GM03348 (cell line): Measurements from ENCODE around the gene USP40.

Source experiments
- DNase-seq: peaks from one replicate; pipeline ENCODE4 v3.0.0; 2012; ENCODE audit warnings: low spot score

Gene USP40

DNA sequence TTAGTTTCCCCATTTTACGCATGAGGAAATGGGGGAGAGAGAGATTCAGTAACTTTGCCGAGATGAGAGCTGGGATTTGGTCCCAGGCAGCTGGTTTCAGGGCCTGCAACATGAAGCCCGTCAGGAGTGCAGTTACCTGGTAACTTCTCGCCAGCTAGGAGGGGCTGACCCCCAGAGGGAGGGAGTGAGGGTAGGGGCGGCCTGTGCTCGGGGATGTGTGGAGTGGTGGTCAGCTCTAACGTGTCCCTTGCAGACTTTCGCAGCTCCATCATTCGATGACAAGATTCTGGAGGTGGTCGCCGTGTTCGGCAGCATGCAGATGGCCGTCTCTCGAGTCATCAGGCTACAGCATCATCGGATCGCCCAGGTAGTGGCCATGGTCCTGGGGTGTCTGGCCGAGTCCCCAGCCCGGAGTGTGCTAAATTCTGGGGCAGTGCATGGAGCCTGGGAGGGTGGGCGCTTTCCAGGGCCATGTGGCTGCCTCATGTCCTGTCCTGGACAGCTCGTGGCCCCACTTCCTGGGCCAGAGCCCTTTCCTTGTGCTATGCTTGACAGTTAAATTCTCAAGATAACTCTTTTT lies 108.5 kb downstream of the USP40 start:
- DNase-seq, result no peak

DNA sequence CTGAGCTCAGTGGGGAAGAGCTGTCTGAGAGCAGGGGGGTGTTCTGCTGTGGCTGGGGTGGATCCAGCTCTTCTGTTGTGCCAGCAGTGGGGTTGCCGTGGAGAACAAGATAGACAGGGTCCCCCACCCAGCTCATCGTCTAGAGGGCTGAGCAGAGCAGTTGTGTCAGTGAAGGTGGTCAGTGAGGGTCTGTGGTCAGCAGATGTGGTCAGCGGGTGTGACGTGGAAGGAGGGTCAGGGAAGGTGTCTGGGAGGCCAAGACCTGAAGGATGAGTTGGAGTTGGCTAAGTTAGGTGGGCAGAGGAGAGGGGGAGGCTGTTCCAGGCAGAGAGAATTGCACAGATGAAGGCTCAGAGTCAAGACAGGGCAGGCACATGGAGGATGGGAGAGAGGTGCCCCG lies 109.2 kb downstream of the USP40 start:
- DNase-seq, result no peak

- no peak for DNase-seq
Observed at GRCh38 chr2:233456934-233457333, 109.6 kb downstream of the USP40 start.

GRCh38 chr2:233456111-233456510 lies 110.5 kb downstream of the USP40 start:
- DNase-seq, result no peak

- no peak for DNase-seq
Observed at GRCh38 chr2:233455491-233455890, 111.1 kb downstream of the USP40 start.

DNA sequence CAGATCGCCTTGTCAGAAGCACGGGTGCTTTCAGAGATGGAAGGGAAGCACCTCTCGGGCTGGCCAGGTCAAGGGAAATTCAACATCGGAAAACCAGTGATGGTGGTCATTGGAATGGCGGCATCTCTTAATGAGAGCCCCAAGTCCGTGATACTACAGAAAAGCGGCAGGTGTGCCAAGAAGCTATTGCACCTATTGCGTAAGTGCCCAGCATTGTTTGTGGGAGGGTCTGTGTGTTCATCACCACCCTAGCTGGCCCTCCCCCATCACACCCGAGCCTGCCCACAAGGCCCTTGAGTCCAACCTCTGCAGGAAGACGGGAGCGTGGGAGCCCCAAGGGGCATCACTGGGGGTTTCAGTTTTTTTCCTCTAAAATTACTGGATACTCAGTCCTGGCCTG lies 111.6 kb downstream of the USP40 start:
- no peak for DNase-seq

DNA sequence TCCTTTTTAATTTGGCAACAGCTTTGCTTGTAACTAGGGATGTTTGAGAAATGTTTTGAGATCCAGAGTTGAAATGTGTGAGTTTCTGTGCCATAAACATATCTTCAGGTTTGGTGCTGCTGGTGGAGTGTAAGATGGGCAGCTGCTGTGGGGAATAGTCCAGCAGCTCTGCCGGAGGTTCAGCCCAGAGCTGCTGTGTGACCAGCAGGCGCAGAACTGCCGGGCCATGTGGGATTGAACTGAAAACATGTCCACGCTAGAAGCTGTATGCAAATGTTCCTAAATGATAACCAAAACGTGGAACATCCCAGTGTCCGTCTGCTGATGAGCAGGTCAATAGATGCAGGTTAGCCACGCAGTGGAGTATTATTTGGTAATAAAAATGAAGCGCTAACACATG lies 112.7 kb downstream of the USP40 start:
- no peak for DNase-seq

GRCh38 chr2:233453111-233453915 lies 113.3 kb downstream of the USP40 start:
- DNase-seq, result no peak

GRCh38 chr2:233451950-233452349 lies 114.6 kb downstream of the USP40 start:
- no peak for DNase-seq

DNA sequence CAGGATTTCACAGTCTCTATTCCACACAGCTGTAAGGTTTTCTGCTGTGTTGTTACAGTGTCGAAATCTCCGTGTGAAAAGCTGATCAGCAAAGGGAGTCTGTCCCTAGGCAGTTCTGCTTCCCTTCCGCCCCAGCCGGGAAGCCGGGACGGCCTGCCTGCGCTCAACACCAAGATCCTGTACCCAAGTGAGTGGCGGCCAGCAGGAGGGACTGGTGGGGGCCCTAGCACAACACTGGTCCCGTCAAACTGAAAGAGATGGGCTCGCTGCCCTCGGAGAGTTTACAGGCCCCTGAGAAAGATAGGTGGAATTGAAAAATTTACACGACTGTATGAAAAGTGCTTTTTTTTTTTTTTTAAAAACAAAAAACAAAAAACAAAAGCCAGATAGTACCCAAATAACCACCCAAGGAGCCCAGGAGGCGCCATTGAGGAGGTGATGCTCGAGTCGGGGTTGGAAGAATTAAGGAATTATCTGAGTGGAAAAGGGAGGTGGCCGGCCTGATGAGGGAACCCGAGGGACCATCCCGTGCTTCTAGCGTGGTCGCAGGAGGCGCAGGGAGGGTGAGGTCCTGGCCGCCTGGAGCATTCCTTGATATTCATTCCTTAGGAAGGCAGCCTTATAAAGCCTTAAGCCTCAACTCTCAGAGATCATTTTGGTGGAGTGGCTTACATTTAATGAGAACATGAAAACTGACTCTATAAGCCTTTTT lies 115.6 kb downstream of the USP40 start:
- no peak for DNase-seq

GRCh38 chr2:233449921-233450863 lies 116.4 kb downstream of the USP40 start:
- no peak for DNase-seq

- DNase-seq, result peak; percentile 76
Observed at GRCh38 chr2:233449081-233449901, 117.3 kb downstream of the USP40 start.

GRCh38 chr2:233448575-233448974 lies 118.0 kb downstream of the USP40 start:
- no peak for DNase-seq

DNA sequence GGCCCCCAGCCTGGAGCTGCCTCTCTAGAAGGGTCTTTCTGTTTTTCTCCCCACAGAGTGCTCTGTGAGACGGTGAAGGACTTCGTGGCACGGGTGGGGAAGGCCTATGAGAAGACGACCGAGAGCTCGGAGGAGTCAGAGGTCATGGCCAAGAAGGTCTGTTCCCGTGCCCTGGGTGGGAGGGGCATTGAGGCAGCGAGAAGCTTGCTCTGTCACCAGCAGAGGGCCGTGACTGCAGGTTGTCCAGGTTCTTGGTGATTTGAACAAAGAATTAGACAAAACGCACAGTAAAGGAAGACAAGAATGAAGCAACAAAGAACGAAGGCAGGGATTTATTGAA lies 118.4 kb downstream of the USP40 start:
- DNase-seq, result no peak

GRCh38 chr2:233447506-233448219 lies 118.9 kb downstream of the USP40 start:
- DNase-seq, result no peak

- DNase-seq, result no peak
Observed at GRCh38 chr2:233446606-233447305, 119.8 kb downstream of the USP40 start.

DNA sequence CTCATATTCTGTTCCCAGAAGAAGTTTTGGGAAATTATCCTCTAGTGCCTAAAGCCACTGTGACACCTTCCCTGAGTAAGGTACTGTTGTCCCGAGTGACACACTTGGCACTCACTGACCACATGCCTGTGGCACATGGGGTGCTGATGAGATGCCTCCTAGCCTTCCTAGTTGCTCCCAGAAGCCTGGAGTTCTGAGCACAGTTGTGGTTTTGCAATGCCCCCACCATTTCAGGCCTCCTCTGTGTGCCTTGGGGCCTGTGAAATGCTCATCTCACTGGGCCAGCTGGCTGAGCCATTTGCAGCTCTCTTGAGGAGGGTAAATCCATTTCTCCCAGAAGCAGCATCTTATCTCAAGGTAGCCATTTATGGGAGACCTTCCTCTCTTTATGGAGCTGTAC lies 120.5 kb downstream of the USP40 start:
- no peak for DNase-seq

DNA sequence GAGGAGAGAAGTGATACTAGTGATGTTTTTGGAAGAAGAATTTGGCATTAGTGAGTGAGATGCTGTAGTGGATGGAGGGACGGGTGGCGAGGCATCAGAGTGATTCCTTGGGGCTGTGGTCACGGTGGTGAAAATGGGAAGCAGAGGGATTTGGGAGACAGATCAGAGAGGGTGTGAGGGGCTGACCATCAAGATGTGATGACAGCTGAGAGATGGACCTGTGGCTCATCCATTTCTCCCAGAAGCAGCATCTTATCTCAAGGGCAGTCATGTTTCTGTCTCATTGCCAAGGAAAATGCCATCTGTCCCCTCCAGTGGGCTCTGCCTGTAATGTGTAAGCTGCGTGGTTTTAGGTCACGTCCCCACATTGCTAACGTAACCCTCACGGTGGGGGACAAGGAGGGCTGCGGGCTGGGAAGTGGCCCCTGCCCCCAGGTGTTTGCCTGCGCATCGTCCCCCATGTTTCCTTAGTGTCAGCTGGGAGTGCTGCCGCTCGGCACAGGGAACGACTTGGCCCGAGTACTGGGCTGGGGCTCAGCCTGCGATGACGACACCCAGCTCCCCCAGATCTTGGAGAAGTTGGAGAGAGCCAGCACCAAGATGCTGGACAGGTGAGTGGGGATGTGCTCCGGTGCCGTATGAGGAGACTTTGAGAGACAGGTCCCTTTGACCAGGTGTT lies 121.3 kb downstream of the USP40 start:
- no peak for DNase-seq

GRCh38 chr2:233444501-233444900 lies 122.1 kb downstream of the USP40 start:
- DNase-seq, result no peak
